ENCODE measurements around the gene PGAP1.

DNA sequence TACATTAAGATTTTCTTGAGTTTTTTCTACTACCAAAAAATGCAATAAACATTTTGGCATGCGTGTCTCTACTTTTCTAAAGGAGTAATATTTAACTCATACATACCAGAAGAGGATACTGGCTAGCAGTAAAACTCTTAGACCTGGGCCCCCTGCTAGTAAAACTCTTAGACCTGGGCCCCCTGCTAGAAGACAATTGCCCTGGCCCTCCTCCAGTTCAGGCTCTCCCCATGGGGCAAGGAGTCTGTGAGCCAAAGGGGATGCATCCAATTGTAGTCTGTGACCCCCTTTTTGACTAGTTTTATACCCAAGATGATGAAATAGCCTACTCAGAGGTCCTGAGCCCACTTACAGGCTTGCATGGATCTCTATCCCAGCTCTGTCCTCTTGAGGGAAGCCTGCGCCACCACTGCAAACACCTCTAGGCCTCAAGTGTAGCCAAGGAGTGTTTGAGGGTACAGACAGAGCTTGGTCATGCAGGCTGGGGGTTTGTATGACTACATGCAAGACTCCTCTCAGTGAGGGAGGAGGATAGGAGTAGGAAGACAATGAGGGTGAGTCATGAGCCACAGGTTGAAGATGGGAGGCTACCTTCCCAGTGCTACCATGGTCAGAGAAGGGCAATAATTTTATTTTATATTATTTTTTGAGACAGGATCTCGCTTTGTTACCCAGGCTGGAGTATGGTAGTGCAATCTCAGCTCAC lies 45.2 kb upstream of the PGAP1 start:
- TF ChIP-seq ZNF274 (IDR thresholded peaks at IDR 0.05; ENCODE audit: borderline replicate concordance, extremely low read depth, low read length): no peak
- TF ChIP-seq, protein P1, sequence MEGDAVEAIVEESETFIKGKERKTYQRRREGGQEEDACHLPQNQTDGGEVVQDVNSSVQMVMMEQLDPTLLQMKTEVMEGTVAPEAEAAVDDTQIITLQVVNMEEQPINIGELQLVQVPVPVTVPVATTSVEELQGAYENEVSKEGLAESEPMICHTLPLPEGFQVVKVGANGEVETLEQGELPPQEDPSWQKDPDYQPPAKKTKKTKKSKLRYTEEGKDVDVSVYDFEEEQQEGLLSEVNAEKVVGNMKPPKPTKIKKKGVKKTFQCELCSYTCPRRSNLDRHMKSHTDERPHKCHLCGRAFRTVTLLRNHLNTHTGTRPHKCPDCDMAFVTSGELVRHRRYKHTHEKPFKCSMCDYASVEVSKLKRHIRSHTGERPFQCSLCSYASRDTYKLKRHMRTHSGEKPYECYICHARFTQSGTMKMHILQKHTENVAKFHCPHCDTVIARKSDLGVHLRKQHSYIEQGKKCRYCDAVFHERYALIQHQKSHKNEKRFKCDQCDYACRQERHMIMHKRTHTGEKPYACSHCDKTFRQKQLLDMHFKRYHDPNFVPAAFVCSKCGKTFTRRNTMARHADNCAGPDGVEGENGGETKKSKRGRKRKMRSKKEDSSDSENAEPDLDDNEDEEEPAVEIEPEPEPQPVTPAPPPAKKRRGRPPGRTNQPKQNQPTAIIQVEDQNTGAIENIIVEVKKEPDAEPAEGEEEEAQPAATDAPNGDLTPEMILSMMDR (IDR thresholded peaks at IDR 0.05; ENCODE audit: control extremely low read depth in 1 of 3, insufficient read depth in 1 of 3, low read depth in 1 of 3, low read length in 3 of 3): no peak
- no peak for TF ChIP-seq POLR2A (IDR thresholded peaks at IDR 0.05; ENCODE audit: control extremely low read depth in 1 of 2, low read depth in 2 of 2, low read length in 2 of 2)
- no peak for TF ChIP-seq CHD1 (IDR thresholded peaks at IDR 0.05; ENCODE audit: low read depth, low read length)
- TF ChIP-seq SAP30 (IDR thresholded peaks at IDR 0.05; ENCODE audit: insufficient read depth, insufficient replicate concordance, low read length): no peak
- TF ChIP-seq SIN3A (conservative IDR thresholded peaks at IDR 0.05 in 1 of 2, IDR thresholded peaks at IDR 0.05 in 1 of 2; ENCODE audit: low read depth in 1 of 2, low read length in 2 of 2): no peak
- peak; percentile 68; the same call in 1 of the 2 replicates for TF ChIP-seq JUND (IDR thresholded peaks at IDR 0.05; ENCODE audit: low read length)
- TF ChIP-seq EZH2 (IDR thresholded peaks at IDR 0.05; ENCODE audit: low read depth, low read length, severe bottlenecking): no peak
- TF ChIP-seq CREB1 (IDR thresholded peaks at IDR 0.05): no peak
- no peak for TF ChIP-seq POLR2AphosphoS5 (IDR thresholded peaks at IDR 0.05; ENCODE audit: low read depth, low read length)

All from H1 (cell line).